Raji (cell line): ENCODE results near the gene PCK1.

Source experiments
- POLR2A ChIP-seq: IDR thresholded peaks from 2 replicates; pipeline ENCODE4 v1.6.1; 2011; ENCODE audit warnings: low read depth, low read length, control low read depth; ENCODE audit not compliant: insufficient read depth

The PCK1 gene

DNA sequence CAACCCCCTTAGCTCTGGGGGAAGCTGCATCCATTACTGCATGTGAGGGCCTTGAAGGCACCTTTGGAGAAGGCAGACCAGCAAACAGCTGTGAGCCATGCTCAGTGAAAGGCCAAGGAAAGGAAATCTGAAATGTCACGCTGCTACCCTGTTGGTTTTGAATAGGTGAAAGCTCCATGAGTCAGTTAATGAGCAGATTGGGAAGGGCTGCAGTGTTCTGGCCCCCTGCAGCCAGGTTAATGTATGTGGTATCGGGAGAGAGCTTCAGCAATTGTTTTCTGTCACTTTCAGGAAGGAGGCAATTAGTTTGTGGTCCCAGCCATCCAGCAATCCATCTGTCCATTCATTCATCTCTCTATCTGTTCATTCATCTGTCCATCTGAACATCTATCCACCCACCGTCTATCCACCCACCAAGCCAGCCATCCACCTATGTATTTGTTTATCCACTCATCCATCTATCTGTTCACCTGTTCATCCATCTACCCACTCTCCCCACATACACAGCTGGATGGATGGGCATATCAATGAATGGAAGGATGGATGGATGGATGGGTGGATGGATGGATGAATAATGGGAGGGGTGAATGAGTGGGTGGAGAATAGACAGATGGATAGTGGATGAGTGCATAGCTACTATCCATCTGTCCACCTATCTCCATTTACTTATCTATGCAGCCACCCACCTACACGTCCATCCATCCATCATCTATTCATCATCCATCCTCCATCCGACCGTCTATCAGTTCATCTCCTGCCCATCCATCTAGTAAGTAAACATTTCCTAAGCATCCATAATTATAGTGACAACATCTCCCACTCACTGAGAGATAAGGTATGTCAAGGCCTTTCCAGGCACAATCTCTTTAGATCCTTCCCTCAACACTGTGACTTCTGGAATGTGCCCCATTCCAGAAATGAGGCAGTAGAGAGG, 16.0 kb downstream of the PCK1 start:
- TF ChIP-seq POLR2A, result no peak

GRCh38 chr20:57577679-57578475, 17.0 kb downstream of the PCK1 start:
- no peak for TF ChIP-seq POLR2A

DNA sequence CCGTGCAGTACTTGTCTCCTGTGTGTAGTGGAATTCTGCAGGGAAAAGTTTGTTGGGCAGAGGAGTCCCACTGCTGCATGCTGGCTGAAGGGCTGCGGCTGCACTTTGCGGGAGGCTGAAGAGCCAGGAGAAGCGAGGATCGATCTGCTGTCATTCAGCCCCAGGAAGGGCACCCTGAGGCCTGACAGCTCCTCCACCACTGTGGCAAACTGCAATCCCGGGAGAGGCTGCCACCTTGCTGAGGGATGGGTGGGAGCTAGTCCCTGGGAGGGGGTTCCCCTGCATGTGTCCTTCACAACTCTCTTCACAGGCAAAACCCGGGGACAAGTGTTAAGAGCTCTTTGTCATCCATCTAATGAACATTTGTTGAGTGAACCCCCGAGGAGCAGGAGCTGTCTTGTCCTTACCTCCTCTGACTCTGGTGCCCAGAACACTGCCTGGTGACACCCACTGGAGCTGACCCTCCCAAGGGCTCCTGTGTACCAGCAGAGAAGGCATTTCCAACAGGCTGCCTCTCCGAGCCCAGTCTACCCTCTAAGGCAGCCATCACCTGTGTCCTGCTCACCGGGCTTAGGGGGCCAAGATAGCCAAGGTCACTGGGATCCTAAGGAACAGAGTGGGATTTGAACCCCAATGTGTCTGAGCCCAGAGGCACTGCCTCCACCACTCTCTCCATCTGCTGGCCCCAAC, 17.7 kb downstream of the PCK1 start:
- TF ChIP-seq POLR2A, result no peak

DNA sequence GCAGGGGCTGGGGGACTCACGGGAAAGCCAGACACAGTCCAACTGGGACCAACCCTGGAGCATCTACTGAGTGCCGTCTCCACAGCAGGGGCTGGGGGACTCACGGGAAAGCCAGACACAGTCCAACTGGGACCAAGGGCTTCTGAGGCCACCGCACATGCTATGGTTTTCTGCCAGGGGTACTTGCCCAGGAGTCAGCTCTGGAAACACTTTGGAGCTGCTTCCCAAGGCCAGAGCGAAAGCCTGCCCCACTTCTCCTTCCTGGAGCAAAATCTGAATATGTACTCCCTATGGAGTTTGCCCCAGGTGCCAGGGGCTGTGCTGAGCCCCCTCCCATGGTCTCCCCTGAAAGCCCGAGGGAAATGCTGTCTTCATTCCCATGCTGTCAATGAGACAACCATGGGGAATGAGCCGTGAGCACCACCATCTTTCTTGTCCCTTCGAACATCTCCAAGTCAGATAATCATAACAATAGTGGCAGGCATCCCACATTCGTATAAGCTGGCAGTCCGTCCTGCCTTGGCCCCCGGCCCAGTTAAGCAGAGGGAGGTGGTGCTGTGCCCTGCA, 18.5 kb downstream of the PCK1 start:
- TF ChIP-seq POLR2A, result no peak

DNA sequence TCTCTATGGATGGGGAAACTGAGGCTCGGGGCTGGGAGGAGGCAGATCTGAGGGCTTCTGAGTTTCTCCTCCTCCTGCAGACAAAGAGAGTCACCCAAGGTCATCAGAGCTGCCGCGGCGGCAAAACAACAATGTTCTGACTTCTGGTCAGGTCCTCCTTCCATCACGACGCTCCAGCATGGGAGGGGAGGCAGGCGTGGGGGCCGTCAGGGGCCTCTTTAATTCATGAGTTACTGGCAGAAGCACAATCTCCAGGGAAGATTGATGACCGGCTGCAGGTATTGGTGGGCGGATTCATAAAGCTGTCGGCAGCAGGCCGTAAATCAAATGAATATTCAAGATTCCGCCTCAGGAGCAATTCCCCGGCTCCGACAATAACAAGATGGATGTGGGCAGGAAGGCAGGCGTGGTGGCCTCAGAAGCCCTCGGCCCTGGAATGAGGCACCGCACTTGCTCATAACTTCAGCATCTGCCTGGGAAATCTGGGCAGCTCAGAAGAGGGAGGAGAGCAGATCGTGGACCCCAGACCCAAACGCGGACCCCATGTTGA, 19.1 kb downstream of the PCK1 start:
- no peak for TF ChIP-seq POLR2A

DNA sequence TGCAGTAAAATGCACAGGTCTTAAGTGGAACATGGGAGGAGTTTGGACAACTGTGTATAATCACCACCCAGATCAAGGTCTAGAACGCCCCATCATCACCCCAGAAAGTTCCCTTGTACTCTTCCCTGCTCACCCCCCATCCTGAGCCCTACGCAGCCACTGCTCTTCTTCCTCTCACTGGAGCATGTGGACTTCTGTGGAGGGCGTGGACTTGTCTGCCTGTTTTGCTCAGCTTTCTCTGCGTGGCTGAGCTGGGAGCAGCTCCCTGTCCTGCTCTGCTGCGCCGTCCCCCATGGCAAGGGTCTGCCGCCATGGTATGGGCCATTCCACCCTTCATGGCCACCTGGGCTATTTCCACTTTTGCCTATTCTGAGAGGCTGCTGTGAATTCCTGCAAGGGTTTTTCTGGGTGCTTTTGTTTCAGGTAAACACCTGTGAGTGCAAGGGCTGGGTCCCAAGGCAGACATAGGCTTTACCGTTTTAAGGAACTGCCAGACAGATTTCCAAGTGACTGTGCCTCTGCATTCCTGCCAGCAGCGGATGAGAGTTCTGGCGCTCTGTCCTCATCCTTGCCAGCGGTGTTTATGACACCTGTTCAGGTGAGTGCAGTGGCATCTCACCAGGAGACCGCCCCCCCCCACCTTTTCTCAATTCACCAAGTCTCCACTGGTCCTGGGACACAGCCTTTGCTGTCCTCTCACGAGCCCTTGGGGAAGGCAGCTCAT, 19.7 kb downstream of the PCK1 start:
- no peak for TF ChIP-seq POLR2A

DNA sequence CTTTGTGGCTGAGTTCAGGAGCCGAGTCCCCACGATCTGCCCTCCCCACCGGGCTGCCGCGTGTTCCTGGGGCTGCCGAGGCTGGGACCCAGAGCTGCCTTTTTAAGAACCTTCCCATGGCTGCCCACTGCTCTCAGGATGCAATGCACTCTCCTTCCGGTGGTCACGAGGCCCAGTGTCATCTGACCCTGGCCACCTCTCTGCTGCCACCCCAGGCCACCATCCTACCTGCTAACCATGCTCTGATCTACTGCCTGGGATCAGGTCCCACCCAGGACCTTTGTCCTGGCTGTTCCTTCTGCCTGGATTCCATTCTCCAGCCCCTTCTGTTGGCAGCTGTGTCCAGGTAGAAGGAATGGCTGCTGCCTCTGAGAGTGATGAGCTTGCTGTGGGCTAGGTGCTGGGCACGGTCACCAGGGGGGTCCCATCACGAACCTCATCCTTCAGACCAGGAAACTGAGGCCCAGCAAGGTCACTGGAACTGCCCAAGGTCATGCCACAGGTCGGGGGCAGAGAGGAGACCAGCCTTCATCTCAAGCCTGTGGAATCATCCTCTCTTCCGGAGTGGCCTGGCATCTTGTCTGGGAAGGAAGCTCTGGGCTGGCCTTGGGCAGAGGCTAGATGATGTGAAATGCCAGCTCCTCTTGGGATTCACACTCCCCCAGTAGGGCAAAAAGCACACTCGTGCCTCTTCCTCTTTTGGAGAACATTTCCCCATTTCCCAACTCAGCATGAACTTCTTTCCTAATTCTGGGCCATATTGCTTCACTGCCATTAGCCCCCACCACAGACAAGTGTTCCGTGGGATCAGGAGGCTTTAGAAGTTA, 20.5 kb downstream of the PCK1 start:
- TF ChIP-seq POLR2A, result no peak

DNA sequence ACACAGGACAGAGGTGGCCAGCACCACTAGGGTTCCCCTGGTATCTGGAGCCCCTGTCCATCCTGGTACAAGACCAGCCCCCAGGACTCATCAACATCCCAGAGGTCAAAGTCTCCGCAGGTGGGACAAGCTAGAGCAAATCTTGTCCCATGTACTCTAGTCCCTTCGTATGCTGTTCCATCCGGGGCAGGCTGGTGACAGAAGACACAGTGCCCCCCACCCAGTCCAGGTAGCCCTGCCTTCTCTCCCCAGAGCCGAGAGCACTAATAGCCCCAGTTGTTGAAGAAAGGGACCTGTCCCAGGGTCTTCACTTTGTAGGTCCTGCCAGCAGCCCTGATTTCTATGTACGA, 21.1 kb downstream of the PCK1 start:
- no peak for TF ChIP-seq POLR2A

- TF ChIP-seq POLR2A, result no peak
Observed at GRCh38 chr20:57582432-57583288, 21.8 kb downstream of the PCK1 start.

DNA sequence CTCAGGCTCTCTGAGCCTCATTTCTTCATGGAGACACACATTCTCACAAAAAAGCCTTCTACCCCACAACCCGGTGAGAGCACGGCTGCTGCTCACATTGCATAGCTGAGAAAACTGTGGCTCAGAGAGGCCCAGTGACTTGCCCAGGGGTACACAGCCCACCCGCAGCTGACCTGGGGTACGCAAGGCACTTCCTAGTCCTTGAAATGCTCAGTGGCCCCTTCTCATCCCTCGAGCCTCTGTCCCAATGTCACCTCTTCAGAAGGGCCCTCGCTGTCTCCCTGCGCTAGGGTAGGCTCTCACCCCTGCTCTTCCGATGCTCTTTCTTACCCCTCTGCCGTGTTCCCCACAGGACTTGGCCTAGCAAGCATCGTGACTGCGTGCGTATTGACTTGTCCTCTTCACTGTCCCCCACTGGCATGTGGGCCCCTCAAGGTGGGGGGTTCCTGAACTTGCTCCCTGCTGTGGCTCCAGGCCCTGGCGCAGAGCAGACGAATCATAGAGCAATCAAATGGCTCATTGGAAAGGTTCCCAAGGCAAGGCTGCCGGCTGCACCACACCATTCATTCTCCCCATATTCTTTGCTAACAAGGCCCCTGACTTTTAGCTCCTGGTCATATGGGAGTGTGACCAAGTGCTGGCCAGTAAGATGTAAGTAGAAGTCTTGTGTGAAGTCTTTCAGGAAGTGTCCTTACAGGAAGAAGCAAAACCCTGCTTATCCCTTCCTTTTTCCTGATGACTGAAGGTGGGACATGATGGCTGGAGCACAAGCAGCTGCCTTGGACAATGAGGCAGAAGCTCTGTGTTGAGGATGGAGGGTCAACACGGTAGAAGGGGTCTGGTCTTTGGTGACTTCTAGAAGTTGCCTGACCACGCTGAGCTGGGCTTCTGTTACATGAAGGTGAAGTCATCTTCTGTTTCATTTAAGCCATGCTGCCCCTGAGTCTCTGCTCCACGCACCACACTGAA, 22.7 kb downstream of the PCK1 start:
- TF ChIP-seq POLR2A, result no peak

GRCh38 chr20:57584768-57585461, 24.0 kb downstream of the PCK1 start:
- no peak for TF ChIP-seq POLR2A
